ENCODE results near the gene MARK3. TPM values are rescaled to one million over a fixed set of nuclear protein-coding genes. Genes with fewer than 3 reads are reported as not detected.

Gene MARK3
- total and polyA plus RNA-seq, 8 donors = 52.6 to 157 (median 95.0) TPM

GRCh38 chr14:103377522-103378037 is 7.6 kb upstream of the MARK3 start:
- H3K36me3 ChIP-seq = no peaks in the 10 kb centered on the region
- H3K4me1 ChIP-seq = no peaks in the 10 kb centered on the region
- H3K27me3 ChIP-seq = peaks cover 0 to 7% (median 0%) of the 10 kb centered on the region in 3 donors
- peak in 1 of 2 donors; percentile 21 for DNase-seq
- intact Hi-C loops (cut with DNase I; ENCODE audit: low total_unique reads) = no loop called here
- H3K27ac ChIP-seq = no peak overlapping the region
- WGBS, 5 donors = 75 to 87% (median 78%) methylated on average over 2 of the region's 2 CpGs
- no peaks in the 10 kb centered on the region for H3K9me3 ChIP-seq
- TF ChIP-seq EP300 (IDR thresholded peaks at IDR 0.05) (no peak), POLR2AphosphoS5 (IDR thresholded peaks at IDR 0.05) (no peak), CTCF (IDR thresholded peaks at IDR 0.05) (no peak), POLR2A (IDR thresholded peaks at IDR 0.05) (no peak)
- H3K4me3 ChIP-seq = no peak overlapping the region

- TF ChIP-seq POLR2AphosphoS5 (IDR thresholded peaks at IDR 0.05) (no peak), CTCF (IDR thresholded peaks at IDR 0.05) (no peak), POLR2A (IDR thresholded peaks at IDR 0.05) (no peak), EP300 (IDR thresholded peaks at IDR 0.05) (no peak)
- H3K4me1 ChIP-seq = no peaks in the 10 kb centered on the region
- no peaks in the 10 kb centered on the region for H3K36me3 ChIP-seq
- peaks cover 0 to 7% (median 0%) of the 10 kb centered on the region in 3 donors for H3K27me3 ChIP-seq
- H3K27ac ChIP-seq = no peak overlapping the region
- H3K9me3 ChIP-seq = no peaks in the 10 kb centered on the region
- no peak overlapping the region for H3K4me3 ChIP-seq
- WGBS, 5 donors = 76 to 84% (median 81%) methylated on average over 13 to 14 of the region's 14 CpGs
- DNase-seq = peak in 1 of 2 donors; percentile 26
- intact Hi-C loops (cut with DNase I; ENCODE audit: low total_unique reads) = no loop called here
These were observed 7.0 kb upstream of the MARK3 start for GRCh38 chr14:103378038-103378854.

GRCh38 chr14:103380719-103381377 is 4.4 kb upstream of the MARK3 start:
- DNase-seq = no peak
- Histone ChIP-seq H3K36me3 (no peaks in the 10 kb centered on the region), H3K27me3 (no peaks in the 10 kb centered on the region), H3K4me3 (no peak overlapping the region), H3K9me3 (no peaks in the 10 kb centered on the region), H3K27ac (no peak overlapping the region), H3K4me1 (peaks cover 5 to 10% (median 9%) of the 10 kb centered on the region in 4 donors)
- 0 to 21% (median 14%) methylated on average over 2 of the region's 2 CpGs for WGBS, 5 donors
- no peak for TF ChIP-seq CTCF (IDR thresholded peaks at IDR 0.05)
- no peak for TF ChIP-seq EP300 (IDR thresholded peaks at IDR 0.05)
- TF ChIP-seq POLR2A (IDR thresholded peaks at IDR 0.05) = no peak
- TF ChIP-seq POLR2AphosphoS5 (IDR thresholded peaks at IDR 0.05) = no peak
- intact Hi-C loops (cut with DNase I; ENCODE audit: low total_unique reads) = no loop called here

GRCh38 chr14:103382376-103382775 is 2.8 kb upstream of the MARK3 start:
- Histone ChIP-seq H3K4me3 (no peak overlapping the region), H3K4me1 (peaks cover 10 to 20% (median 16%) of the 10 kb centered on the region in 4 donors), H3K27ac (no peak overlapping the region), H3K27me3 (no peaks in the 10 kb centered on the region), H3K36me3 (no peaks in the 10 kb centered on the region), H3K9me3 (no peaks in the 10 kb centered on the region)
- peak in 1 of 2 donors; percentile 23 for DNase-seq
- intact Hi-C loops (cut with DNase I; ENCODE audit: low total_unique reads) = no loop called here
- WGBS, 5 donors = 51 to 79% (median 64%) methylated on average over 4 of the region's 4 CpGs
- no peak for TF ChIP-seq EP300 (IDR thresholded peaks at IDR 0.05)
- no peak for TF ChIP-seq POLR2AphosphoS5 (IDR thresholded peaks at IDR 0.05)
- TF ChIP-seq CTCF (IDR thresholded peaks at IDR 0.05) = no peak
- no peak for TF ChIP-seq POLR2A (IDR thresholded peaks at IDR 0.05)
